HepG2 (cell line): ENCODE data around the gene CFAP43.

Experiments
- ATM ChIP-seq: fragments of 450-650 bp; IDR thresholded peaks from 2 replicates; pipeline ENCODE4 v1.7.1; 2017; ENCODE audit warnings: mild to moderate bottlenecking, borderline replicate concordance
- CTCF ChIP-seq: sonication (generic); formaldehyde crosslinking; IDR thresholded peaks from 2 replicates; pipeline ENCODE4 v1.5.0; 2020; ENCODE audit warnings: mild to moderate bottlenecking, missing genetic modification reagents, moderate library complexity
- FOXP1 ChIP-seq, 2 experiments: fragments of 450-650 bp in 1 of 2; IDR thresholded peaks; 2 replicates each; pipeline ENCODE4 v1.6.1; 2017 to 2018; ENCODE audit warnings: antibody characterized with exemption in 1 of 2
- MAZ ChIP-seq, 2 experiments: sonication (generic) in 1 of 2; formaldehyde crosslinking in 1 of 2; IDR thresholded peaks; 2 replicates each; pipeline versions ENCODE4 v1.5.0 to v1.6.1; 2012 to 2020; ENCODE audit warnings: low read depth in 2 of 2, mild to moderate bottlenecking in 2 of 2, borderline replicate concordance in 1 of 2, improper control_type of control experiment in 1 of 2, low read length in 1 of 2, missing genetic modification reagents in 1 of 2, moderate library complexity in 1 of 2
- NFE2L2 ChIP-seq: fragments of 150-350 bp; IDR thresholded peaks from 2 replicates; pipeline ENCODE4 v1.6.1; 2014; ENCODE audit warnings: low read length

GRCh38 chr10:104242545-104242944 lies 10.4 kb upstream of the CFAP43 start:
- TF ChIP-seq ATM (no peak), FOXP1 (IDR thresholded peaks at IDR 0.05) (no peak), FOXP1 (CRISPR knock-in tag; IDR thresholded peaks at IDR 0.05) (no peak), MAZ (IDR thresholded peaks at IDR 0.05; ENCODE audit: borderline replicate concordance, low read depth, low read length) (no peak), MAZ (CRISPR knock-in tag; IDR thresholded peaks at IDR 0.05; ENCODE audit: low read depth) (no peak), NFE2L2 (no peak), CTCF (CRISPR knock-in tag) (no peak)
